Nephron (organoid): ENCODE measurements around the gene ZNF318.
A peak's percentile ranks its signal among the peaks of the same experiment; 100 is the strongest.

Experiments used
- H3K27ac Mint-ChIP-seq, 3 experiments: 2 replicates each; pipeline ENCODE4 v1.8.0; 2020; ENCODE audit warnings: mixed read lengths in 3 of 3, mild to moderate bottlenecking in 2 of 3, moderate library complexity in 1 of 3
- H3K27me3 Mint-ChIP-seq: 2 replicates; pipeline ENCODE4 v1.8.0; 2021; ENCODE audit warnings: low read depth, mild to moderate bottlenecking, moderate library complexity, mixed read lengths
- H3K36me3 Mint-ChIP-seq: 2 replicates; pipeline ENCODE4 v1.8.0; 2020; ENCODE audit warnings: low read depth, mixed read lengths
- H3K4me1 Mint-ChIP-seq: 2 replicates; pipeline ENCODE4 v1.8.0; 2020; ENCODE audit warnings: mixed read lengths
- H3K4me3 Mint-ChIP-seq, 3 experiments: 2 replicates each; pipeline ENCODE4 v1.8.0; 2020; ENCODE audit warnings: mild to moderate bottlenecking in 3 of 3, mixed read lengths in 3 of 3, moderate library complexity in 2 of 3
- H3K9me3 Mint-ChIP-seq: 2 replicates; pipeline ENCODE4 v1.8.0; 2020; ENCODE audit warnings: mixed read lengths
- TF ChIP-seq, protein P1 (sequence below), 3 experiments: fragments of 200-600 bp; sonication (generic); IDR thresholded peaks; one replicate each; pipeline ENCODE4 v1.5.0; 2021; ENCODE audit warnings: antibody characterized with exemption in 3 of 3; ENCODE audit not compliant: unreplicated experiment in 3 of 3

Gene ZNF318

DNA sequence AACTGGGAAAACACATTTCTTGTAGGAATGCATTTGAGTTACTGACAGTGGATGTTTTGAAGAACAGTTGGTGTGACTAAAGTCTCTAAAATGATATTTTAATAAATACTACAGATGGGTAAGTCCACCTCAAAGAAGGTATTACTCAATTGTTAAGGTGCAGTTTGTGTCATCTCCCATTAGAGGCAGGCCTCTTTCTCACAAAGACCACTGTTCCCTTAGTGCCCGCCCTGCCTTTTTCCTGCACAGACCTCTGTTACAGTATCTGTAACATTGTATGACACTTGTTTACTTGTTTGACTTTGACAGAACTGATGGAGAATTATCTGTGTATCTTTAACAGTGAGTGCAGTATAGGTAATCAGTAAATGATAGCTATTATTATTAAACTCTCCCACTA lies 55.6 kb downstream of the ZNF318 start:
- TF ChIP-seq, protein P1, sequence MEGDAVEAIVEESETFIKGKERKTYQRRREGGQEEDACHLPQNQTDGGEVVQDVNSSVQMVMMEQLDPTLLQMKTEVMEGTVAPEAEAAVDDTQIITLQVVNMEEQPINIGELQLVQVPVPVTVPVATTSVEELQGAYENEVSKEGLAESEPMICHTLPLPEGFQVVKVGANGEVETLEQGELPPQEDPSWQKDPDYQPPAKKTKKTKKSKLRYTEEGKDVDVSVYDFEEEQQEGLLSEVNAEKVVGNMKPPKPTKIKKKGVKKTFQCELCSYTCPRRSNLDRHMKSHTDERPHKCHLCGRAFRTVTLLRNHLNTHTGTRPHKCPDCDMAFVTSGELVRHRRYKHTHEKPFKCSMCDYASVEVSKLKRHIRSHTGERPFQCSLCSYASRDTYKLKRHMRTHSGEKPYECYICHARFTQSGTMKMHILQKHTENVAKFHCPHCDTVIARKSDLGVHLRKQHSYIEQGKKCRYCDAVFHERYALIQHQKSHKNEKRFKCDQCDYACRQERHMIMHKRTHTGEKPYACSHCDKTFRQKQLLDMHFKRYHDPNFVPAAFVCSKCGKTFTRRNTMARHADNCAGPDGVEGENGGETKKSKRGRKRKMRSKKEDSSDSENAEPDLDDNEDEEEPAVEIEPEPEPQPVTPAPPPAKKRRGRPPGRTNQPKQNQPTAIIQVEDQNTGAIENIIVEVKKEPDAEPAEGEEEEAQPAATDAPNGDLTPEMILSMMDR (IDR thresholded peaks at IDR 0.05; ENCODE audit: unreplicated experiment in 3 of 3), result no peak
- H3K27ac Mint-ChIP-seq, result no peak overlapping the region
- H3K36me3 Mint-ChIP-seq, result no peaks in the 10 kb centered on the region
- no peak overlapping the region for H3K4me3 Mint-ChIP-seq
- no peaks in the 10 kb centered on the region for H3K9me3 Mint-ChIP-seq
- H3K4me1 Mint-ChIP-seq, result peaks cover 2% of the 10 kb centered on the region
- peaks cover 20% of the 10 kb centered on the region for H3K27me3 Mint-ChIP-seq

DNA sequence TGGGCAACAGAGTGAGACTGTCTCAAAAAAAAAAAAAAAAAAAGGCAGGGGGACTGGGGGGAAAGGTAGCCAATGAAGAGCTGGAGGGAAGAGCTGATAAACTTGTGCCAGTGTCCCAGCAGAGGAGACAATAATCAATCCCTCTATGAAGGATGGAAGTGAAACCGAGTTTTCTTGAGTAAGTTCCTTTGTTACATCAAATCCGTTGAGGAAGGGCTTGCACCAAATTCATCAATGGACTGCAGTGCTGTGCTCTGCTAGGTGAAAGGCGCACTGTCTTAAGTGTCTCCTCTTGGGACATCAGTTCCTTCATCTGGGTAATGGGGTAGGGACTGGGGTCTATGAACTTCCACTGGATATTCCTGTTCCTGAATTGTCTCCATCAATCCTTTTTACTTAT lies 57.8 kb downstream of the ZNF318 start:
- no peaks in the 10 kb centered on the region for H3K9me3 Mint-ChIP-seq
- TF ChIP-seq, protein P1 (IDR thresholded peaks at IDR 0.05; ENCODE audit: unreplicated experiment in 3 of 3), result no peak
- no peak overlapping the region for H3K4me3 Mint-ChIP-seq
- peaks cover 5% of the 10 kb centered on the region for H3K4me1 Mint-ChIP-seq
- H3K36me3 Mint-ChIP-seq, result no peaks in the 10 kb centered on the region
- H3K27ac Mint-ChIP-seq, result no peak overlapping the region
- peaks cover 33% of the 10 kb centered on the region for H3K27me3 Mint-ChIP-seq

DNA sequence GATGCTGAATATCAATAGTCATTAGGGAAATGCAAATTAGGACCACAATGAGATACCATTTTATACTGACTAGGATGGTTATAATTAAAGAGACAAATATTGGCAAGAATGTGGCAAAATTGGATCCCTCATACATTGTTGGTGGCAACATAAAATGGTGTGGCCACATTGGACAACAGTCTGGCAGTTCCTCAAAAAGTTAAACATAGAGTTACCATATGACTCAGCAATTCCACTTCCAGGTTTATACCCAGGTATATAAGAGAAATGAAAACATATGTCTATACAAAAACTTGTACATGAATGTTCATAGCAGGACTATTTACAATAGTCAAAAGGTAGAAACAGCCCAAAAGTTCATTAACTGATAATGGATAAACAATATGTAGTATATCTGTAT lies 58.8 kb downstream of the ZNF318 start:
- no peak overlapping the region for H3K27ac Mint-ChIP-seq
- H3K4me3 Mint-ChIP-seq, result no peak overlapping the region
- no peaks in the 10 kb centered on the region for H3K9me3 Mint-ChIP-seq
- H3K27me3 Mint-ChIP-seq, result peaks cover 36% of the 10 kb centered on the region
- H3K36me3 Mint-ChIP-seq, result no peaks in the 10 kb centered on the region
- TF ChIP-seq, protein P1 (IDR thresholded peaks at IDR 0.05; ENCODE audit: unreplicated experiment in 3 of 3), result no peak
- peaks cover 5% of the 10 kb centered on the region for H3K4me1 Mint-ChIP-seq

DNA sequence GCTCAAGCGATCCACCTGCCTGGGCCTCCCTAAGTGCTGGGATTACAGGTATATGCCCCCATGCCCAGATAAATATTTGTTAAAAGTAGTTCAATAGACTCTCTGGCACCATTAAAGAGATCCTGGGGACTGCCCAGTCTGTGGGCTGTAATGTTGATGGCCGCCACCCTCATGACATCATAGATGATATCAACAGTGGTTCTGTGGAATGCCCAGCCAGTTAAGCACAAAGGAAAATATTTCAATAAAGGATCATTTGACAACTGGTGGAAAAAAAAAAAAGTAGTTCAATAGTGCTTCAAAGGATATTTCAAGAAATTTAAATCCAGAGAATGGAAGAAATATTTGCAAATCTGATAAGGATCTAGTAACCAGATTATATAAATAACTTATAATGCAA lies 59.3 kb downstream of the ZNF318 start:
- H3K4me3 Mint-ChIP-seq, result no peak overlapping the region
- H3K27me3 Mint-ChIP-seq, result peaks cover 36% of the 10 kb centered on the region
- H3K4me1 Mint-ChIP-seq, result peaks cover 5% of the 10 kb centered on the region

DNA sequence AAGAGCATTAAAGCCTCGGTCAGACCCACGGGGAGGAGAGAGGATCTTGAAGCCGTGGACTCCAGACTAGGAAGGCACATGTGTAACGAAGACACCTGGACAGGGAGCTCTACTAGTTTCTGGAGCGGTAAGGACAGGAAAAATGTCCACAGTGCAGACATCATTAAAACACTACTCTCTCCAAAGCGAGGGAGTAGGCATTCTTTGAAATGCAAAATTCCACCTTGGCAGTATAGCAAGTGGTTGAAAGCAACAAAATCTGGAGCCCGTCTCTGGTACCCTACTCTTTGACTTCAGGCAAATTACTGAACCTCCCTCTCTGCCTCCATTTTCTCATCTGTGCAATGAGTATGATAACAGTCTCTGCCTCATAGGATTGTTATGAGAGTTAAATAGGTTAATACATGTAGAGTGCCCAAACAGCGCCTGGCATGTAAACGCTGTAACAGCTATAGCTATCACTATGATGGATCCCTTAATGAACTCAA lies 60.4 kb downstream of the ZNF318 start:
- Mint-ChIP-seq H3K27ac (no peak overlapping the region), H3K4me3 (peak overlapping the region; percentile 73 to 84 (median 82)), H3K36me3 (no peaks in the 10 kb centered on the region), H3K9me3 (no peaks in the 10 kb centered on the region), H3K4me1 (peaks cover 5% of the 10 kb centered on the region), H3K27me3 (peaks cover 41% of the 10 kb centered on the region)
- TF ChIP-seq, protein P1 (IDR thresholded peaks at IDR 0.05; ENCODE audit: unreplicated experiment in 3 of 3), result no peak

More for the DNA sequence above, 59.3 kb downstream of the ZNF318 start:
- Mint-ChIP-seq H3K9me3 (no peaks in the 10 kb centered on the region), H3K36me3 (no peaks in the 10 kb centered on the region), H3K27ac (no peak overlapping the region)
- TF ChIP-seq, protein P1 (IDR thresholded peaks at IDR 0.05; ENCODE audit: unreplicated experiment in 3 of 3), result no peak
